ENCODE measurements around the gene C14orf132. TPM values are rescaled to one million over a fixed set of nuclear protein-coding genes. Genes with fewer than 3 reads are reported as not detected.

The C14orf132 gene
- total and polyA plus RNA-seq, 9 of the 15 experiments (the other 6 are each of a cell fraction or from before 2014, with no cell fraction given), result not detected

- no peak overlapping the region for H3K27ac ChIP-seq (ENCODE audit: extremely low read depth, low read depth, low read length)
- ATAC-seq (no peak), DNase-seq (ENCODE audit: extremely low read depth in 1 of 4, low spot score in 3 of 4) (no peak), FAIRE-seq (no peak)
- no TSS peak for BruUV-seq (replicated peaks)
- H3K4me1 ChIP-seq (replicated peaks in 1 of 2; ENCODE audit: control insufficient read depth in 2 of 2, insufficient read depth in 2 of 2, low read length in 2 of 2), result no peaks in the 10 kb centered on the region
- H4K20me1 ChIP-seq (replicated peaks; ENCODE audit: control insufficient read depth, insufficient read depth, low read length), result no peaks in the 10 kb centered on the region
- peaks cover 2% of the 10 kb centered on the region for H3K9me1 ChIP-seq (ENCODE audit: control insufficient read depth, insufficient read depth, low read length)
- ChIA-PET CTCF (ENCODE audit: low intra/inter-chr PET ratio) (no interaction called here), POLR2A (interaction anchor here (0.5 kb wide), 1 partner anchor 28 kb away, joined by 3 read pairs; no protein-coding TSS in a partner anchor)
- WGBS (ENCODE audit: insufficient coverage, low coverage, missing lambda C conversion rate), result 4% methylated on average over 3 of the region's 3 CpGs
- no peak overlapping the region for H3K4me2 ChIP-seq (ENCODE audit: insufficient read depth, low read length)
- no peak overlapping the region for H2AFZ ChIP-seq (ENCODE audit: low read depth, low read length)
- no peaks in the 10 kb centered on the region for H3K79me2 ChIP-seq (ENCODE audit: control insufficient read depth, insufficient read depth, low read length)
- no peaks in the 10 kb centered on the region for H3K36me3 ChIP-seq (ENCODE audit: control insufficient read depth, insufficient read depth, low read length)
- H3K9ac ChIP-seq (ENCODE audit: insufficient read depth in 1 of 2, low read depth in 2 of 2, low read length in 2 of 2), result no peak overlapping the region
- H3K27me3 ChIP-seq (ENCODE audit: control insufficient read depth in 2 of 2, insufficient read depth in 2 of 2, low read length in 2 of 2), result no peaks in the 10 kb centered on the region
- H3K4me3 ChIP-seq, result no peak overlapping the region
- no peaks in the 10 kb centered on the region for H3K9me3 ChIP-seq (replicated peaks; ENCODE audit: control insufficient read depth, insufficient read depth, low read depth, low read length)
- no peak for TF ChIP-seq ZBTB2 (IDR thresholded peaks at IDR 0.05)
- TF ChIP-seq STAT5A (IDR thresholded peaks at IDR 0.05; ENCODE audit: borderline replicate concordance, low read length), result no peak
- no peak for TF ChIP-seq FIP1L1 (IDR thresholded peaks at IDR 0.05; ENCODE audit: low read depth, low read length, poor library complexity, severe bottlenecking)
- no peak for TF ChIP-seq MEIS2 (IDR thresholded peaks at IDR 0.05; ENCODE audit: partially characterized antibody)
- TF ChIP-seq ZEB2 (IDR thresholded peaks at IDR 0.05), result no peak
- no peak for TF ChIP-seq ZNF740 (CRISPR knock-in tag; IDR thresholded peaks at IDR 0.05)
- no peak for TF ChIP-seq ZNF740 (tag; IDR thresholded peaks at IDR 0.05)
- no peak for TF ChIP-seq ARID4B (CRISPR knock-in tag; IDR thresholded peaks at IDR 0.05)
- TF ChIP-seq NFYB (IDR thresholded peaks at IDR 0.05; ENCODE audit: extremely low read depth, insufficient read length), result no peak
- no peak for TF ChIP-seq MBD1 (CRISPR knock-in tag; IDR thresholded peaks at IDR 0.05)
- no peak for TF ChIP-seq TRIM24 (IDR thresholded peaks at IDR 0.05)
- no peak for TF ChIP-seq PCBP2 (IDR thresholded peaks at IDR 0.05; ENCODE audit: low read depth, low read length, poor library complexity, severe bottlenecking)
- no peak for TF ChIP-seq TBP (optimal IDR thresholded peaks at IDR 0.05; ENCODE audit: low read depth, low read length)
- no peak for TF ChIP-seq HDAC8 (tag; IDR thresholded peaks at IDR 0.05)
- TF ChIP-seq ZNF583 (CRISPR knock-in tag; IDR thresholded peaks at IDR 0.05), result no peak
- intact Hi-C loops (cut with micrococcal nuclease) (no loop called here), in situ Hi-C loops (cut with MboI) (no loop called here)
These were observed 20.5 kb downstream of the C14orf132 start for GRCh38 chr14:96059519-96060135.
